Osteoblast (primary cell): ENCODE data around the gene TUBA4B. TPM values are rescaled to one million over a fixed set of nuclear protein-coding genes. Genes with fewer than 3 reads are reported as not detected.

ENCODE experiments used
- DNase-seq: peaks from one replicate; pipeline ENCODE4 v3.0.0; 2011; ENCODE audit warnings: low spot score, mixed read lengths; ENCODE audit not compliant: insufficient read length; ENCODE audit errors: missing footprints
- H2AFZ ChIP-seq: 2 replicates; pipeline ENCODE4 v1.6.0; 2011; ENCODE audit warnings: mild to moderate bottlenecking, low read length
- H3K27ac ChIP-seq: 2 replicates; pipeline ENCODE4 v1.5.1; 2011; ENCODE audit warnings: mild to moderate bottlenecking, low read depth, low read length, moderate library complexity
- H3K27me3 ChIP-seq: 2 replicates; pipeline ENCODE4 v1.6.0; 2012; ENCODE audit warnings: mild to moderate bottlenecking, control low read depth, inconsistent platforms, low read length, moderate library complexity; ENCODE audit not compliant: insufficient read depth
- H3K36me3 ChIP-seq: 2 replicates; pipeline ENCODE4 v1.5.1; 2011; ENCODE audit warnings: mild to moderate bottlenecking, low read length, control low read depth, moderate library complexity; ENCODE audit not compliant: insufficient read depth
- H3K4me1 ChIP-seq: 2 replicates; pipeline ENCODE4 v1.5.1; 2011; ENCODE audit warnings: mild to moderate bottlenecking, low read length, control low read depth, moderate library complexity; ENCODE audit not compliant: insufficient read depth
- H3K4me2 ChIP-seq: 2 replicates; pipeline ENCODE4 v1.6.0; 2011; ENCODE audit warnings: mild to moderate bottlenecking, low read length; ENCODE audit not compliant: insufficient read depth
- H3K4me3 ChIP-seq: fragments of 200-600 bp; sonication (generic); 3 replicates; pipeline ENCODE4 v1.5.1; 2012; ENCODE audit warnings: mild to moderate bottlenecking, low read length, inconsistent platforms; ENCODE audit not compliant: insufficient read depth
- H3K79me2 ChIP-seq: 2 replicates; pipeline ENCODE4 v1.6.0; 2012; ENCODE audit warnings: mild to moderate bottlenecking, low read length, control low read depth, inconsistent platforms; ENCODE audit not compliant: insufficient read depth
- H3K9me3 ChIP-seq: 2 replicates; pipeline ENCODE4 v1.5.1; 2011; ENCODE audit warnings: low read depth, low read length, control low read depth
- H4K20me1 ChIP-seq: 2 replicates; pipeline ENCODE4 v1.6.0; 2012; ENCODE audit warnings: mild to moderate bottlenecking, low read length, control low read depth; ENCODE audit not compliant: insufficient read depth
- total RNA-seq: library from RNA; depleted of rRNA; stranded (reverse); fragments of >200 nt; gene quantifications from 2 replicates; pipeline ENCODE4 v1.2.3, GENCODE V29; 2012
- TF ChIP-seq, protein P1 (sequence below): IDR thresholded peaks from 2 replicates; pipeline ENCODE4 v1.5.1; 2011; ENCODE audit warnings: mild to moderate bottlenecking, low read depth, low read length, moderate library complexity; ENCODE audit errors: extremely low read depth

Gene TUBA4B
- total RNA-seq, 1 donor, result not detected

DNA sequence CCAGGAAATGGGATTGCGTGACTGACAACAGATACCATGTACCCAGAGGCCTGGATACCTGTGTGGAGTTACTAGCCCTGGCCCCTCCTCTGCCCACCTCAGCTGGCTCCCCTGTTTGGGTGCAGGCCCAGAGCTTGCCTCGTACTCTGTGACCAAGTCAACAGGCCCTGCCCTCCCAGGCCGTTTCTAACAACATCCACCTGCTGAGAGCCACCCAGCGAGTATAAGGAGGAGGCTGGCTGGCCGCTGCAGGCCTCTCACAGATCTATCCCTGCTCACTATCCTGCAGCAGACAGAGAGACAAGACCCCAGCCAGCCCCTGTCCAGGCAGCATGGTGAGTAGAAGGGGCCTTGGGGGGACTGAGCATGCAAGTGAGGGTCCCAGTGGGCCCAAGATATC is 13.2 kb downstream of the TUBA4B start:
- no peak overlapping the region for H2AFZ ChIP-seq
- H3K27me3 ChIP-seq, result no peaks in the 10 kb centered on the region
- H3K79me2 ChIP-seq, result no peaks in the 10 kb centered on the region
- no peak for DNase-seq
- TF ChIP-seq, protein P1, sequence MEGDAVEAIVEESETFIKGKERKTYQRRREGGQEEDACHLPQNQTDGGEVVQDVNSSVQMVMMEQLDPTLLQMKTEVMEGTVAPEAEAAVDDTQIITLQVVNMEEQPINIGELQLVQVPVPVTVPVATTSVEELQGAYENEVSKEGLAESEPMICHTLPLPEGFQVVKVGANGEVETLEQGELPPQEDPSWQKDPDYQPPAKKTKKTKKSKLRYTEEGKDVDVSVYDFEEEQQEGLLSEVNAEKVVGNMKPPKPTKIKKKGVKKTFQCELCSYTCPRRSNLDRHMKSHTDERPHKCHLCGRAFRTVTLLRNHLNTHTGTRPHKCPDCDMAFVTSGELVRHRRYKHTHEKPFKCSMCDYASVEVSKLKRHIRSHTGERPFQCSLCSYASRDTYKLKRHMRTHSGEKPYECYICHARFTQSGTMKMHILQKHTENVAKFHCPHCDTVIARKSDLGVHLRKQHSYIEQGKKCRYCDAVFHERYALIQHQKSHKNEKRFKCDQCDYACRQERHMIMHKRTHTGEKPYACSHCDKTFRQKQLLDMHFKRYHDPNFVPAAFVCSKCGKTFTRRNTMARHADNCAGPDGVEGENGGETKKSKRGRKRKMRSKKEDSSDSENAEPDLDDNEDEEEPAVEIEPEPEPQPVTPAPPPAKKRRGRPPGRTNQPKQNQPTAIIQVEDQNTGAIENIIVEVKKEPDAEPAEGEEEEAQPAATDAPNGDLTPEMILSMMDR, result no peak
- H3K4me2 ChIP-seq, result no peak overlapping the region
- H3K36me3 ChIP-seq, result no peaks in the 10 kb centered on the region
- no peaks in the 10 kb centered on the region for H3K9me3 ChIP-seq
- no peaks in the 10 kb centered on the region for H4K20me1 ChIP-seq
- no peak overlapping the region for H3K27ac ChIP-seq
- no peak overlapping the region for H3K4me3 ChIP-seq
- H3K4me1 ChIP-seq, result no peaks in the 10 kb centered on the region

DNA sequence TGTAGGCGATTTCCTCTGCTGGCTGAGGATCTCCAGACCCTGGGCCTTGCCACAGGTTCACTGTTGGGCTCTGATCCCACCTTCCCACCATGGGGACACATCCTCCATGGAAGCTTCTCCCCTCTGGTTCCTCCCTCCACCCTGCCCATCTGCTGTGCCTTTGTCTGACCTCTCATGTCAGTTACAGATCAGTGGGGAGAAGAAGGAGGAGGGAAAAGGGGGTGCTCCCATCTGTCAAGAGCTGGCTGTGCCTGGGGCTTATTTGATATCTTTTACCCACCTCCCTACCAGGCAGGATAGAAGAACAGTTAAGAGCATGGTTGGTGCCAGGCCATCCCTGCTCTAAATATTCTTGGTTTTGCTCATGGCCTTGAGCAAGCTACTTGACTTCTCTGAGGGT is 13.8 kb downstream of the TUBA4B start:
- Histone ChIP-seq H3K4me3 (no peak overlapping the region), H4K20me1 (no peaks in the 10 kb centered on the region), H3K79me2 (no peaks in the 10 kb centered on the region), H3K36me3 (no peaks in the 10 kb centered on the region), H3K27ac (no peak overlapping the region), H2AFZ (no peak overlapping the region), H3K4me1 (no peaks in the 10 kb centered on the region), H3K27me3 (no peaks in the 10 kb centered on the region), H3K4me2 (no peak overlapping the region), H3K9me3 (no peaks in the 10 kb centered on the region)
- TF ChIP-seq, protein P1, result no peak
- no peak for DNase-seq

DNA sequence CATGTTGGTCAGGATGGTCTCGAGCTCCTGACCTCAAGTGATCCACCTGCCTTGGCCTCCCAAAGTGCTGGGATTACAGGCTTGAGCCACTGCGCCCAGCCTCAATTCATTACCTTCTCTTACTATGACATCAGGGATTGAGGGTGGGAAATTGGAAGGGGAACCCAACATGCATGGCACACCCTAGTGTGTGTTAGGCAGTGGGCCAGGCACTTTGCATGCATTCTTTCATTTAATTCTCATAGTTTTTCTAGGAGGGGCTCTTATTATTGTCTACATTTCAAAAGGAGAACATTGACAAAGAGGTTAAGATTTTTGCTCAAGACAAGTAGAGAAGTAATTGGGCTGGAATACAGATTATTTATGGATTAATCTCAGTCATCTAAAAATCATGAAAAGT is 15.3 kb downstream of the TUBA4B start:
- H2AFZ ChIP-seq, result no peak overlapping the region
- H3K9me3 ChIP-seq, result no peaks in the 10 kb centered on the region
- no peak overlapping the region for H3K4me2 ChIP-seq
- TF ChIP-seq, protein P1, result no peak
- H3K27ac ChIP-seq, result no peak overlapping the region
- DNase-seq, result no peak
- H3K36me3 ChIP-seq, result no peaks in the 10 kb centered on the region
- no peaks in the 10 kb centered on the region for H3K79me2 ChIP-seq
- no peaks in the 10 kb centered on the region for H4K20me1 ChIP-seq
- H3K4me3 ChIP-seq, result no peak overlapping the region
- H3K27me3 ChIP-seq, result no peaks in the 10 kb centered on the region
- no peaks in the 10 kb centered on the region for H3K4me1 ChIP-seq

DNA sequence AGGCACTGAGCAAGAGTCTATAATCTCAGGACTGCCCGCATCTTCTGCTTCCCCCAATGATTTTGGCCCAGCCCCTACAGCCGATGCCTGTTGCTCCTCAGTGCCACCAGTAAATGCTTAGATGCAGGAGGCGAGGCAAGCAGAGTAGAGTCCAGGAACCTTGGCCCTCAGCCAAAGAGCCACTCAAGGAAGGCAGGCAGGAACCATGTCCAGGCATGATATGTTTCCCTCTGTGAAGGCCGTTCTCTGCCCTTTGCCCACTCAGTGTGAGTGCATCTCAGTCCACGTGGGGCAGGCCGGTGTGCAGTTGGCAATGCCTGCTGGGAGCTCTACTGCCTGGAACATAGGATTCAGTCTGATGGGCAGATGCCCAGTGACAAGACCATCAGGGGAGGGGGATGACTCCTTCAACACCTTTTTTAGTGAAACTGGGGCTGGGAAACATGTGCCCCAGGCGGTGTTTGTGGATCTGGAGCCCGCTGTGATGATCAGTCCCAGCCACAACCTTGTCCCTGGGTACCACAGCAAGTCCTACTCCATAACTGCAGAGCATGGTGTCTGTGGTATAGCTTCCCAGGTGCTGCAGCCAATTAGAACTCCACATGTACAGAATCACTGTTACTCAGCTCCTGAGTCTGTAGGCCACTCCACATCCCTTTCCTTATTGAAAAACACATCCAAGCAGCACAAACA is 16.5 kb downstream of the TUBA4B start:
- TF ChIP-seq, protein P1, result no peak
- peaks cover 11% of the 10 kb centered on the region for H3K4me1 ChIP-seq

More for the DNA sequence above, 16.5 kb downstream of the TUBA4B start:
- Histone ChIP-seq H3K36me3 (no peaks in the 10 kb centered on the region), H3K4me3 (no peak overlapping the region), H3K9me3 (no peaks in the 10 kb centered on the region), H3K27me3 (no peaks in the 10 kb centered on the region), H3K4me2 (no peak overlapping the region), H3K79me2 (no peaks in the 10 kb centered on the region), H4K20me1 (no peaks in the 10 kb centered on the region), H2AFZ (no peak overlapping the region), H3K27ac (no peak overlapping the region)
- no peak for DNase-seq
